Hematopoietic multipotent progenitor cell treated with erythropoietin and hydrocortisone succinate and interleukin-3 and kit ligand, for 15 days (in vitro differentiated cells): ENCODE measurements around the gene SFT2D3.

Source experiments
- DNase-seq: peaks from one replicate; pipeline ENCODE4 v3.0.0-alpha.2; 2015; ENCODE audit warnings: low spot score

Gene SFT2D3

GRCh38 chr2:127707890-127708648, 6.8 kb downstream of the SFT2D3 start:
- no peak for DNase-seq

- no peak for DNase-seq
These were observed 8.0 kb downstream of the SFT2D3 start for GRCh38 chr2:127709336-127709735.

- no peak for DNase-seq
These were observed 11.7 kb downstream of the SFT2D3 start for GRCh38 chr2:127712999-127713398.

DNA sequence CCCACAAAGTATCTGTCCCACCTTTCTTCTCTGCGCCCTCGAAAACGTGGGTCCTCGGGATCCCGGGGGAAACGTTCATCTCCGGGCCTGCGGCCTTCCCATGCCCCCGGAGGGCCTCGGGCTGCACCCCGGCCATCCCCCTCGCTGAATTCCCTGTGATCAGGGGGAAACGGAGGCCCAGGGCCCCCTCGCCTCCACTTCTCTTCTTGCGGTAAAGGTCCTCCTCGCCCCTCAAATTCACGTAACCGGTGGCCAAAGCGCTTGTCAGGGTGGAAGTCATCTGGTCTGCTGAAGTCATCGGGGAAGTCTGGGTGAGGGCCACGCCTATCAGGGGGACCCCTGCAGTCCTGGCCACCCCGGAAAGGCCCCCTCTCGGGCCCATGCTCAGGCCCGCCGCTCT, 12.3 kb downstream of the SFT2D3 start:
- no peak for DNase-seq

DNA sequence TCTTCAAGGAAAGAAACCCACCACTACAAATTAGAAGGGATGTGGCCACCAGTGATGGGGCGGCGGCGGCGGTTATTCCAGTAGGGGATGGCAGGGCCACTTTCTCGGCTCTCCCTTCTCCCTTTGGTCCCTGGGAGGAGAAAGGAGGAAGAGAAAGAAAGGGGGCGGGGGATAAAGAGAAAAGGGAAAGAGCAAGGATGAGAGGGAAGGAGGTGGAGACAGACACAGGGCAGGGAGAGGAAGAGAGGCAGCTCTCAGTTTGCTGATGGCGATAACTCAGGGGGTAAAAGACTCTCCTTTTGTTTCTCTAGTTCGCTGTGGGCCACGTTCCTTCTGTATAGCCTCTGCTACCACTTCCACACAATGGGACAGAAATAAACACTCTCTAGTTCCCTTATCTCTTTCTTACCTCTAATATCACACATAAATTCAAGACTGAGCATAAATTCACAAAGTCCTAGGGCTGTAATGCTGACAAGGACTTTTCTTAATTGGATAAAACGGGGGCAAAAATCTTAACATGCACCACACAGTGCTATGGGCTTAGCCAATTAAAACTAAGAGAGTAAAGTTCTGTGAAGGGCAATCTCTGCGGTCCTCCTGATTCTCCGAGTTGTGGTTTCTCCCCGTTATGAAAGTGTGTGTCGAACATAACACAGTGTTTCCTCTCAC, 14.6 kb downstream of the SFT2D3 start:
- no peak for DNase-seq

DNA sequence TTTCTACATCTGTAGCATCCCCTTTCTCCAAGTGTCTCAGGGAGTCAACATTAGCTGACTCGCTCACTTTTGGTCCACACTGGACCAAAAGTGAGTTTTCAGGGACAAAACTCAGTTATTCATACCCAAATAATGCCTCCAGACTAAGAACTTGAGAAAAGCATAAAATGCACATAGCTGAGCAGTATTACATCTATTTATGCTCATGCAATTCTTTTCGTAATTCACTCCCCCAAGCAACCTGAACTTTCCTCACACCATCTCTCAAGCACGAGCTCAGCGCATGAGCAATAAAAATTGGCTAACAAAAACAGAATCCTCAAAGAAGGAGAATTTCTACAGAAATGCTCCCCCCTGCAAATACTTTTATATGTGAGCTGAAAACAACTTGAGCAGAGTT, 17.0 kb downstream of the SFT2D3 start:
- DNase-seq: no peak

- no peak for DNase-seq
These were observed 18.3 kb downstream of the SFT2D3 start for GRCh38 chr2:127719301-127720218.

DNA sequence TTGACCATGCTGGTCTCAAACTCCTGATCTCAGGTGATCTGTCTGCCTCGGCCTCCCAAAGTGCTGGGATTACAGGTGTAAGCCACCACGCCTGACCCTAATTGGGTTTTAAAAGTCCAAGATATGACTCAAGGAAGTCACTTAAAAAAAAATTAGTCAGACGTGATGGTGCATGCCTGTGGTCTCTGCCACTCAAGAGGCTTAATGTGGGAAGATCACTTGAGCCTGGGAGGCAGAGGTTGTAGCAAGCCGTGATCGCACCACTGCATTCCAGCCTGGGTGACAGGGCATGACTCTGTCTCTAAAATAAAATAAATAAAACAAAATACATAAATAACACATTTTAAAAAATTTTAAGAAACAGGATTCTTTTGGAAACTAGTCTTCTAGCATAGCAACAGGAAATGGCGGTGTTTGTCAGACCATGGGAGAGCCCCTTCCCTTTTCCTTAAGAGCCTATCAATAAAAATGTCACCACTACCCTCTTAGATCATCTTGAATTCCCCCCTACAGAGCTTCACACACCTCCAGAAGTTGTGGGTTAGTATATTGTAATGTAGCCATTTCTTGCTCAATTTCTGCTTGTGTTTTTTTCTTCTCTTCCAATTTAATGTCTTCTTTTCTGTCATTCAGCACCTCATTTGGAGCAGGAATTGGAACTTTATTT, 20.1 kb downstream of the SFT2D3 start:
- no peak for DNase-seq

DNA sequence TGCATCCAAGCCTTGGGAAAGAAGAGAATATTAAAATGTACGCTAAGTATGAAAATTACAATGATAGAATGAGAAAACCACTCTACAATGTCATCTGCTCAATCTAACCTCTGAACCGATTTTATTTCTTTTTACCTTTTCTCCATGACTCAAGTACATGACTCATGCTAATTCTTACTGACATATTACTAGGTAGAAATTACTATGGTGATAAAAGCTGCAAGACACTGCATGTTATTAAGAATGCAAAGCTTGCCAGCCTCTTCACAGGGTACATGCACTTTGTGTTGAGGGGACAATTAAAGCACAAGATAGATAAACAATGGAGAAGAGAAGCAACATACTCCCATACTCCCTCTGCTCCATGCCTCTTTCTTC, 20.7 kb downstream of the SFT2D3 start:
- no peak for DNase-seq

- DNase-seq: no peak
These were observed 21.5 kb downstream of the SFT2D3 start for GRCh38 chr2:127722807-127723206.

DNA sequence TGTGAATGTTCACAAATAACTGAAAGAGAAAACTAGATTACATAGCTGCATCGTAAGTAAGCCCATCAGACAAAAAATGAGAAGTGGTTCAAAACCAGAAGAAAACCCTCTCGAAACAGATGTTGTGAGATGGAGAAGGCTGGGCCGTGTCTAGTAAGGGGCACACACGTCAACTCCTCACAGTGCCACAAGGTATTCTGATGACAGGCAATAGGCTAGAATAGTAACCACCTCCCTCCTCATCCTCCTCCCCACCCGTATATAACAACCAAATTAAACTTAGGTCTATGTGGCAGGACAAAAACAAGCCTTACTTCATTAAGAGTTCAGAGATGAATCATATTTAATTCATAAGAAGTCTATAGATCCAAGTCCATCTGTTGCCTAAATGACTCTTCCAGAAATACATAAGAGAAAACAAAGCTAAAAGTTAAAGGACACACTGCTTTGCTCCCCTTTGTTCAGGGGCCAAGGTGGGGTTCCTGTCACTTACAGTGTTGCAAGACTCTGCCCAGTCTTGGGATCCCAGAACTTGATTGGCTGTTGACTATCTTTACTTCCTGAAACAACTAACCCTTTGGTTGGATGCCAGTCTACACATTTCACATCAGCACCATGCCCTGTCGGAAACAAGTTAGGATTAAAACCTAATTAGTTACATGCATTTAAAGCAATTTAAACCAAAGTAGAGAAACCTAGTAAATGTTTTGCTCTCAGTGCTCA, 25.0 kb downstream of the SFT2D3 start:
- no peak for DNase-seq

- no peak for DNase-seq
These were observed 32.0 kb downstream of the SFT2D3 start for GRCh38 chr2:127733113-127733815.

DNA sequence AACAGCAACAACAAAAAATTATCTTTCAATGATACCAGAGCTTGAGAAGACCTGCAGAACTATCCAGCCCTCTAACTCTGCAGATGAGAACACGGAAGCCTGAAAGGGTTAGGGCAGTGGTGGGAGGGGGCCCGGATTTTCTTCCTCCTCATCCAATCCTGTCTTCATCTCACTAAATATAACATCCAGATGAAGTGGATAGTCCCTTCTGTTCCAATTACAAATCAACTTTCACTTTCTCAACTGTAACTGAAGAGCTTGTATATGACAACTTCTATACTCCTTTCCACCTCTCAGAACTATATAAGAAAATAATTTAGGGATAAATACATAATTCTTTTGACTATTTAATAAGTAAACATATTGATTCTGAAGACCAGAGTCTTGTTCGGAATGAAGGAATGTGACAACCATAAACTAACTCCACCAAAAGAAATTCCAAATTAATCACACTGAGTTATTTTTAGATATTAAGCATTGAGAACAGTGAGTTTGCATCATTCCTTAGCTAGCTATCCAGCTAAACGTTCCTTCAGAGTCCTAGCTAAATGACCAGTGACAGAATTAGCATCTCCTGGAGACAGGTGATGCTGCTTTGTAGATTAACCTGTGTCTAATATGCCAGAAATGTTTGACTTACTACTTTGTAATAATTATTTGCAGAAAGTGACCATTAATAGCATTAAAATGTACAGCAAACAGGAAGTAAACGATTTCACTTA, 32.7 kb downstream of the SFT2D3 start:
- DNase-seq: no peak

DNA sequence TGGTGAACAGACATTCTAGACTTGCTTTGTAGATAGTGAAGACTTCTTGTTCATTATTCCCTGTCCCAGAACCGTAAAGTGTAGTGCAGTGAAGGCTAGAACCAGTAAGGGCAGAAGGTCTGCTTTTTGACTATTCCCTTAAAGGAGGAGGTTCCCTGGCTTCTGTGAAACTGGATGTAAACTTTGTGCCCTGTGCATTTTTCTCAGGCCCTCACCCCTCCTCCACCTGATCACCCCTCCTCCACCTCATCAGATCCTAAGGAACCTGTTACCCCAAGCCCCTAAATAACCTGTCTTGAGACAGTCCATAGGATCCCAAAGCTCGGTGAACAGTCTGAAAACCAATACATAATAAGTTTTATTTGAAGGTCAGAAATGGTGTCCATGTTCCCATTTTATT, 33.7 kb downstream of the SFT2D3 start:
- DNase-seq: no peak

- no peak for DNase-seq
These were observed 34.5 kb downstream of the SFT2D3 start for GRCh38 chr2:127735537-127736399.

GRCh38 chr2:127737892-127738291, 36.6 kb downstream of the SFT2D3 start:
- no peak for DNase-seq

GRCh38 chr2:127739800-127740199, 38.5 kb downstream of the SFT2D3 start:
- DNase-seq: no peak

DNA sequence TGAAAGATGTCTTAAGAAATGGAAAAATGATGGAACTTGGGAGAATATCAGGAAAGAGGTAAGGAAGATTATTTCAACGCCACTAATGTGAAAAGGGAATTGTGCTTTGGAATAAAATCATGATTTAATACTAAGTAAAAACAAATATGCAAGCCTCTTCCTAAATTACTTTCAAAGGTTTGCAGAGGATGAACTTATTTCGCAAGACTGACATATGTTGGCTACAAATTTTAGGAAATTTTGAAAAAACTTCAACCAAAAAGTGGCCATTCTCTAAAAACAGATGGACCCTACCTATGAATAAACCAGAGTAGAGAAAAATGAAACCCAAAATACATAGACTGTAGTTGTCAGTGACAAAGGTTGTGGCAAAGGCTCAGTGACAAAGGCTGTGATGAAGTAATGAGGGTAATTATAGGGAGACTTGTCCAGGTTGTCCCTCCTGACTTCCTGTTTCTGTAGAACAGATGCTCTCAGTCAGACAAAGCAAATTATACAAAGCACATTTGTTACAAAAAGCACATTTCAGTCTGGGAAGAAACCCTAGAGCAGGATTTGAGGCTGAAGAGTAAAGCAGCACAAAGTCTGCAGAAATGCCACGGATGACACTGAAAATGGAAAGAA, 39.5 kb downstream of the SFT2D3 start:
- no peak for DNase-seq
